HK-2 (cell line): ENCODE data around the gene TIAM1.

Experiments
- DNase-seq: peaks from one replicate; pipeline ENCODE4 v3.0.0-alpha.2; 2018; ENCODE audit not compliant: unreplicated experiment

Gene TIAM1

DNA sequence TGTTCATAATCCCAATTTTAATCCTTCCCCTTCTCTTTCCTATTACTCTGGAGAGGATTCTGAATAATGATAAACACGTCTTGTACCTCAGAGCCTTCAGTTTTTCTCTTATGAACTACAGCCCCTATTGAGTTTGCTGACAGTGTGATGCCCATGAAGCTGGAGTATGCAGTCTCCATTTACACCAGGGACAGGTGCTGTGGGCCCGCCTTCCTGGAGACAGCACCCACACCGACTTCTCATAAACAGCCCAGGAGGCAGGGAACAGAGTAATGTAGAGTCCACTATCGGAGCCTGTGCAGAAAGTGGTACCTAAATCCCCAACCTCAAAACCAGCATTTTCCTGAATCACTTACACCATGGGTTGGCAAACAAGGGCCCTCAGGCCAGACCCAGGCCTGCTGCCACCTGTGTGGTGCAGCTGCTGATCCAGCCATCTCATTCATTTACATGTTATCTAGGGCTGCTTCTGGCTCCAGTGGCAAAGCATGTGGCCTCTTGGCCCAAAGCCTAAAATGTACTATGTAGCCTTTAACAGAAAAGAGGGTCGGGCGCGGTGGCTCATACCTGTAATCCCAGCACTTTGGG lies 210.7 kb downstream of the TIAM1 start:
- no peak for DNase-seq

DNA sequence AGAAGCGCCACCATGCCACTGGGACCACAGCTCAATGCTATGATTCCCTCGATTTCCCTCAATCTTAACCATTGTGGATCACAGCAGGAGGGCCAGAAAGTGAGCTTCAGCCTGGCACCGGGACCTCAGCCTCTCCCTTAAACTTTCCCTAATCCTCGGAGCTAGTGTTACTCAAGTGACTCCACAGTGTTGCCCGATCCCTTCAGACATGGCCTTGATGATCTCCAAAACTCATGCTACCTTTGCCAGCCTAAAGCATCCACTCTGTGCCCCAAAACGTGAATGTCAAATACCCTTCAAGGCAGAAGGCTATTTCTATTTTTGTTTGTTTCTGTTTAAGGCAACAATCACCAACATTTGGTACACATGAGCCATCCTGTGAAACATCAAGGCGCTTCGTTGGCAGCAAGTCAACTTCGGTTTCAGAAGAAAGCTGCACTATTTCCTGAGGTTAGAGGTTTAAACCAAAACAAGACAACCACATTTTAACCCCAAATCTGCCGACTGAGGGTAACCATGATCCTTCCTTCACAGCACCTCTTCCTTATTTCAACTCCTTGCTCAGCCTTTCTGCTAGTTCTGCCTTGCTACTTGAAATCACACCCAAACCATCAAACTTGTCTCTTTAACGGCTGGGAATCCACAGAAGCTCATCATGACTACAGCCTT lies 211.4 kb downstream of the TIAM1 start:
- DNase-seq, result no peak

DNA sequence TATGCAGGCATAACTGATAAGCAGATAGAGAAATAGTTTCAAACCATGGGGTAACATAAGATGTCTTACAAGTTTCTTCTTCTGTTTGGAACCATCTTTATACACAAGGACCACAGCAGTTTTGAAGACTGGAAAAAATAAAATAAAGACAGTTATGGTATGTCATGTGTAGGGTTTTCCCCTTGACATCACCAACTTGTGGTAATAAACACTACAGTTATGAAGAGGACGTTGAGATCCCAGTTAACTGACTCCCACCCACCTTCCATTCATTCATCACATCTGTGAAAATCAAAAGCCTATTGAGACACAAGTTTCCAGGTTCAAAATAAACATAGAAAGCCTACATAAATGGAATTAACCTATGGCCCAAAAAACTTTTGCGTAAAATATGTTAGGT lies 213.2 kb downstream of the TIAM1 start:
- DNase-seq, result no peak

DNA sequence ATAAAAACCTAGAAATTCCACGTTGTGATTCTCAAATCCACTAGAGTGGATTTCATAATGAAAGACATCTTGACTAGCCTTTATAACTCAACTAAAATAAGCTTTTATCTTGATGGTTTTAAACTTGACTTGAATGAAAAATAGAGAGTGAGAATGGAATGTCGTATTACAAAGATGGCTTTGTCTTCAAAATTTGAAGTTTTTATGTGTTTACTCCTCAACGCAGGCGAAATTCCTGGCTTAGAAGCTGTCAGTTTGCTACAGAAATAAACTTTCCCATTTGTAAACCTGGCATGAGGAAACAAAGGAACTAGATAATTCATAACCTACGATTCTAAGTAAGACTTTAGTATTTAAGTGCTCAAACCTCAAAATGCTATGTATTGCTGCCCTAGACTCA lies 215.8 kb downstream of the TIAM1 start:
- DNase-seq, result no peak

DNA sequence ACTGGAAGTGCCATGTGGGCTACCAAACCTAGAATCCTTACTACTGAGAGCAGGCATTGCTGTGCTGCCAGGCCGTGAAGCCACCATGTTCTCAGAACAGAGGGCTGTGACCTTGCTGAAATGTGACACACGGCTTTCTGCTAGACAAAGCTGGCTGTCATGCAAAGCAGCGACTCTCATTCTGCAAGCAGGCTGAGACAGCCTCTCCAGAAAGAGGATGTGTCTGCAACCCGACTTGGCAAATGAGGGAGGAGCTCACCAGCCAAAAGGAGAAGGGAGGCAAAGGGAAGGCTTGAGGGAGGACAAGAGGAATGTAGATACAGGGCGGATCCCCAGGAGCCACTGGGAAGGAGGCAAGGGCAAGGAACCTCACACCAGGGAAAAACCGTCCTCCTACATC lies 220.1 kb downstream of the TIAM1 start:
- DNase-seq, result no peak

DNA sequence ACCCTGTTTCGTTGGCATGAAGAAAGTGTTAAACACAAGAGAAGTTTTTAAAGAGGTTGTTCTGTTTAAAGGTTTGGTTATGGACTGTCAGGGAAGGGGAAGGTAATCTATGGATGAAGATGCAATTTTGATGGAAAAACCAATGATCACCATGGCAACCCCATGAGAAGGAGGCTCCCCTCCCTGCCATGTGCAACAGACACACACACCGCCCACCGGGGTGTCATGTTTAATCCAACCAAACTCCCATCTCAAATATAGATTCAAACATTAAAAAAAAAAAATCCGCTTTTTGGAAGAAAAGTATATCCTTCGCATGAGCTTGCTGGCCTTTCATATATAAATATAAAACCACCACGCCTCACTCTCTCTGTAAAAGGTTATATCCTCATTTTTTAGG lies 224.9 kb downstream of the TIAM1 start:
- DNase-seq, result no peak

DNA sequence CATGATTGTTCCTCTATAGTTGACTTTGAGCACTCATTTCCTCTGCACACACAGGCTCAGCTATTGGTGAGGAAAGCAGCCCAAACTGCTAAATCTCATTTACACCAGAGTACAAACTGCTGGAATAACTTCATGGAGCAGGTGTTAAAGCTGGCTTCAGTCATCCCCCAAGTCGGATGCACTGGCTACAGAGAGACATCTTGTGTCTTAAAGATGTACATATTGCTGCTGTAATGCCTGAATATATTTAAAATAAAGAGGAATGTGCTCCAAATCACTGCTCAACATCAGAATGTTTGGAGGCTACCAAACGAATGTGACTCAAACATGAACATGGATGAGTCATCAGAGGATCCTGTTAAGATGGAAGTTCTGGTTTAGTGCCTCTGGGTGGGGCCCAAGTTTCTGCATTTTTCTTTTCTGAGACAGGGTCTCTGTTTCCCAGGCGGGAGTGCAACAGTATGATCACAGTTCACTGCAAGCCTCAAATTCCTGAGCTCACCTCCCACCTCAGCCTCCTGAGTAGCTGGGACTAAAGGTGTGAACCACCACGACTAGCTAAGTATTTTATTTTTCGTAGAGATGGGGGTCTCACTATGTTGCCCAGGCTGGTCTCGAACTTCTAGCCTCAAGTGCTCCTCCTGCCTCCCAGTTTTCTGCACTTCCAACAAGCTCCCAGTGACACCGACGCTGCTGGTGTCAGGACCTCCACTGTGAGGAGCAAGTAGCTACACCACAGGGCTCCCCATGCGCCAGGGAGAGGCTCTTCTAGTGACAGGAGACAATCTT lies 226.7 kb downstream of the TIAM1 start:
- peak; percentile 7 for DNase-seq

DNA sequence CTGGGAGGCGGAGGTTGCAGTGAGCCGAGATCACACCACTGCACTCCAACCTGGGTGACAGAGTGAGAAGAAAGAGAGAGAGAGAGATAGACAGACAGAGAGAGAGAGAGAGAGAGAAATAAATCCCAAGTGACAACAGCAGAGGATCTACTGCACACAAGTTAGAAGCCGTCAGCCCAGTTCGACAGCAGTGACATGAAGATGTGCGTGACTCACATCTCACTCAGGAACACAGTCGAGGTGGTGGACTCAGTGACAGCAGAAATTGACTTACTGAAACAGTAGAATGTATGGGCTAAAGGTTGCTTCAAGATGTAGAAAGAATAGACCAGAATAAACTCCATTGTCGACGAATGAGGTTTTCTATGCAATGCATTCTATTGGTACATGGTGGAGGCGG lies 228.8 kb downstream of the TIAM1 start:
- no peak for DNase-seq

DNA sequence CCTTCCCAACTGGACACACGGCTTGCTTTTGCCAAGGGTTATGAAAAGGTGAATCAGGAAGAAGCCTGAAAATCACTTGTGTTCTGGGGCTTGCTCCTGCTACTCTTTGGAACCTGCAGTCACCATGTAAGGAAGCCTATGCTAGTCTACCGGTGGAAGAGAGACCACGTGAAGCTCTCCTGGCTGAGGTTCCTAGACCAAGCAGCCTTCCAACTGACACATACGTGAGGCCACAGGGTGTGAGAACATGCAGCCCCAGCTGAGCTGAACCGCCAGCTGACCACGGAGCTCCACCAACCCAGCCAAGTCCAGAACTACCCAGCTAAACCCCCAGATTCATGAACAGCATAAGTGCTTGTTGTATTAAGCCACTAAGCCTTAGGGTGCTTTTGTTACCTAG lies 233.0 kb downstream of the TIAM1 start:
- DNase-seq, result no peak

DNA sequence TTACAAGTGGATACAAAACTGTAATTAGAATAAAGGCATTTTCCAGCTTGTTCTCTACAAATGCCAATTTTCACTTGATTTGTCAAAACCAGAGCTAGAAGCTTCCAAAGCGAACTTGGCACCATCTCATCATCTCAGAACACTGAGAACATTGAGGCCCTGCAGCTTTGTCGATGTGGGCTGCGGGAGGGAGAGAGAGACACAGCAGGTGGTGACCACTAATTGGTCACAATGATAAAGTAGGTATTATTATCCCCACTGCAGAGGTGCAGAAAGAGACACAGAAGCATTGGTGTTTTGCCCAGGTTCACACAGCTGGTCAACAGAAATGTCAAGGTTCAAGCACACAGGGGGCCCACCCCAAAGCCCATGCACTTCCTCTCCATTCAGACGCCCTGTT lies 233.6 kb downstream of the TIAM1 start:
- DNase-seq, result no peak

DNA sequence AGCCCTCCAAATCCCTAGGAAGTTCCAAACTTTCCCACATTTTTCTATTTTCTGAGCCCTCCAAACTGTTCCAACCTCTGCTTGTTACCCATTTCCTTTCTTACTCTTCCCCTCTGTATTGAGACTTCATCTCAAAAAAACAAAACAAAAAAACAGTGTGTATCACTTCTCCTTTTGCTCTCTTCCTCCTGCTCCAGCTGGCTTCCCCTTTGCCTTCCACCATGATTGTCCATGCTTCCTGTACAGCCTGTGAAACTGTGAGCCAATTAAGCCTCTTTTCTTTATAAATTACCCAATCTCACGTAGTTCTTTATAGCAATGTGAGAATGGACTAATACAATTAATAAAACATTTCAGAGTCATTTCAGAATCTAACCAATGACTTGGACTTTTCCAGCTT lies 236.2 kb downstream of the TIAM1 start:
- no peak for DNase-seq

DNA sequence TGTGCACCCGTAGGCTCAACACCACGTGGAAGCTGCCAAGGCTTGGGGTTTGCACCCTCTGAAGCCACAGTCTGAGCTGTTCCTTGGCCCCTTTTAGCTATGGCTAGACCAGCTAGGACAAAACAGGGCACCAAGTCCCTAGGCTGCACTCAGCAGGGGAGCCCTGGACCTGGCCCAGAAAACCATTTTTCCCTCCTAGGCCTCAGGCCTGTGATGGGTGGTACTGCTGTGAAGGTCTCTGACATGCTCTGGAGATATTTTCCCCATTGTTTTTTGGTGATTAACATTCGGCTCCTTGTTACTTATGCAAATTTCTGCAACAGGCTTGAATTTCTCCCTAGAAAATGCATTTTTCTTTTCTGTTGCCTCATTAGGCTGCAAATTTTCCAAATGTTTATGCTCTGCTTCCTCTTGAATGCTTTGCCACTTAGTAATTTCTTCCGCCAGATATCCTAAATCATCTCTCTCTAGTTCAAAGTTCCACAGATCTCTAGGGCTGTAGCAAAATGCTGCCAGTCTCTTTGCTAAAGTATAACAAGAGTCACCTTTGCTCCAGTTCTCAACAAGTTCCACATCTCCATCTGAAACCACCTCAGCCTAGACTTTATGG lies 236.8 kb downstream of the TIAM1 start:
- DNase-seq, result no peak

DNA sequence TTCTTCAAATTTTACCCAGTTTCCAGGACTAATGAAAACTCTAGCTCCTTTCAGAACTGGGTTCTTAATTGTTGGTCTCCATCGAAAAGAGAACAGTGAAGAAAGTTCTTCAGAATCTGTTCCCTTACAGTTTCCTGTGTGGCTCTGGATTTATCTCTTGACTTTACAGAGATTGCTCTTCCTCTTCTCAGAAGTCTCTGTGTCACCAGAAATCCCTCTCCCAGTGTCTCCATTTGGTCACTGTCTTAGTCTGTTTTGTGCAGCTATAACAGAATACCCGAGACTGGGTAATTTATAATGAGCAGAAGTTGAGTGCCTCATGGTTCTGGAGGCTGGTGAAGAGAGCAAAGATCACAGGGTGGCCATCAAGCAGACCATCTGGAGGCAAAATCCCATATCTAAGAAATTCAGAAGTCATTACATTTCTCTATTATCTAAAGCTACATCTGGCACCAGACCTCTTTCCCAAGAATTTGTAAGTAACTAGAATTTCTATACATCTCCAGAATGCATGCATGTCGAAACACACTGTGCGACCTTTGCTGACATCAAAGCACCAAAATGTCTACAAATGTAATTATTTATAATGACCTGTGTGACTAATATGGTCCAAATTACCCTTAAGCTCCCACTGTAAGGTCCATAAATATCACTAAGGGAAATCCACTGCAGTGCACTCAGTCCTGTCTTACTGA lies 240.3 kb downstream of the TIAM1 start:
- DNase-seq, result no peak

DNA sequence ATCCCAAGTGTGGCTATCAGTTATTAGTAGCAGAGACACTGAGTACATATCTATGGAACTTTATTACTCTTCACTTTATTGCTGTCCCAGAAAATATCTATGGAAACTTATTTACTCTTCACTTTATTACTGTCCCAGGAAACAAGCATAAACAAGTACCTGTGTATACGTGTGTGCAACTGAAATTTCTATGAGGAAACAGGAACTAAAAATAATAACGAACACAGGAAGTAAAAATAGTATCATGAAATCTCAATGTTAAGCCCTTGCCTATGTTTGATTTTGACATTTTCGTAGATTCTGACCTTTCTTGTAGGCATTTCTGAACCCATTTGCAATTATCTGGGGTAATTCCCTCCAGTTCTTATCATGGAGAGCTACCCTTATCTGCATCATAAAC lies 240.9 kb downstream of the TIAM1 start:
- no peak for DNase-seq

DNA sequence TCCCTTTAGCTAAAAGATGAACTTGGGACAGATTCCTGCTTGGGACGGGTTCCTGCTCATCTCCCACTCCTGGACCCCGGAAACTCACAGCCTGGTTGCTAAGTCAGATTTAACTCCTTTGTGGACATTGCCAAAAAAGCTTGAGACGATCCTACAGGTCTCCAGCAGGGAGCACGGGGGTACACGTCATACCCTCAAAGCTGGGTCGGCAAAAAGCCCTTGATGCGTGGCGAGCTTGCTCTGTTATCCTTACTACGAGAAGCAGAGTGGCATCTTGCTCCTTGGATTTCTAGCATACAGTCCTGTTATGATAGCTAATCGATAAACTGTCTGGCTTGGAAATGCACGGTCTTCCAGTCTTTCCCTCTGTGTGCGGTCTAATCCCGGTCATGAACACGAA lies 244.9 kb downstream of the TIAM1 start:
- DNase-seq, result no peak

DNA sequence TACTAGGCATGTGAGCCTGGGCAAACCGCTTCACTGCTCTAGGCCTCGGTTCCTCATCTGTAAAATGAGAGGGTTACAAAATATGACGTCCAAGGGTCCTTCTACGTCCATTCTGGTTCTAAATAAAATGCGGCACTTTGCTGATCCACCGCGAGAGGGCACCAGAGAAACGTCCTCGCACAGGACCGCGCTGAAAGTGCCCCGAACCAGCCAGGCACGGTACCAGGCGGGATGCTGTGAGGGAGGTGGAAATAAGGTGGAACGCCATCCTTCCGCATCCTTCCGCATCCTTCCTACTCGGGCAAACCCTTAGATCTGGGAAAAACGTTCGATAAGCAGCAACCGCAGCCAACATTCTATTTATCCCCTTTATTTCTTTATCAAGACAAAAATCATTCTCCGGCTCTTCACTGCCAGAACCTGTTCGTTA lies 245.5 kb downstream of the TIAM1 start:
- peak; percentile 40 for DNase-seq

DNA sequence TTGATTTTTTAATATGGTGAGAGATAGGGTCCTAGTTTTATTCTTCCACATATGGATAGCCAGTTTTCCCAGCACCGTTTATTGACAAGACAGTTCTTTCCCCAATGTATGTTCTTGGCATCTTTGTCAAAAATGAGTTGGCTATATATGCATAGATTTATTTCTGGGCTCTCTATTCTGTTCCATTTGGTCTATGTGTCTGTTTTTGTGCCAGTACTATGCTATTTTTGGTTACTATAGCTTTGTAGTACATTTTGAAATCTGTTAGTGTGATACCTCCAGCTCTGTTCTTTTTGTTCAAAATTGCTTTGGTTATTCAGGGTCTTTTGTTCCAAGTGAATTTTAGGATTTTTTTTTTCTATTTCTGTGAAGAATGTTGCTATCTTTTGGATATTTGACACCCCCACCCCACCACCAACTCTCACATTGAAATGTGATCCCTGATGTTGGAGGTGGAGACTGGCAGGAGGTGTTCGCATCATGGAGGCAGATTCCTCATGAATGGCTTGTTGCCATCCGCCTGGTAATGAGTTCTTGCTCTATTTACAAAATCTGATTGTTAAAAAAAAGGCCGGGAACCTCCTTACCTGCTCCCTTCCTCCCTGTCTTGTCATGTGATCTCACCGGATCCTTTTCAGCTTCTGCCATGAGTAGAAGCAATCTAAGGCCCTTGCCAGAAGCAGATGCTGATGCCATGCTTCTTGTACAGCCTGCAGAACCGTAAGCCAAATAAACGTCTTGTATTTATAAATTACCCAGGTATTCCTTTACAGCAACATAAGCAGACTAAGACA lies 251.0 kb downstream of the TIAM1 start:
- DNase-seq, result no peak

DNA sequence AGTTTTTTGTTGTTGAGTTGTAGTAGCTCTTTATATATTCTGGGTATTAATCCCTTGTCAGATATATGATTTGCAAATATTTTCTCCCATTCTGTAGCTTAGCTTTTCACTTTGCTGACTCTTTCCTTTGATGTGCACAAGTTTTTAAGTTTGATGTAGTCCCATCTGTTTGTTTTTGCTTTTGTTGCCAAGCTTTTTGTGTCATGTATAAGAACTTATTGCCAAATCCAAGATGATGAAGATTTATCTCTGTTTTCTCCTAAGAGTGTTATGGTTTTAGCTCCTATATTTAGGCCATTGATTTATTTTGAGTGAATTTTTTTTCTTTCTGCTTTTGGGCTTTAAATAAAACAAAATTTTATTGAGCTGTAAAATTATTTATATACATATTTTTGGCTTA lies 253.7 kb downstream of the TIAM1 start:
- no peak for DNase-seq

DNA sequence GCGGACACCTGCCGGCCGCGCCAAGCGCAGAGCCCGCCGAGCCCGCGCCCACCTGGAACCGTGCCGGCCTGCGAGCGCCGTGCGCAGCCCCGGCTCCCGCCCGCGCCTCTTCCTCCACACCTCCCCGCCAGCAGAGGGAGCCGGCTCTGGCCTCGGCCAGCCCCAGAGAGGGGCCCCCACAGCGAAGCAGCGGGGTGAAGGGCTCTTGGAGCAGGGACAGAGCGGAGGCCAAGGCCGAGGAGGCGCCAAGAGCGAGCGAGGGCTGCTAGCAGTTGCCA lies 255.6 kb downstream of the TIAM1 start:
- no peak for DNase-seq

DNA sequence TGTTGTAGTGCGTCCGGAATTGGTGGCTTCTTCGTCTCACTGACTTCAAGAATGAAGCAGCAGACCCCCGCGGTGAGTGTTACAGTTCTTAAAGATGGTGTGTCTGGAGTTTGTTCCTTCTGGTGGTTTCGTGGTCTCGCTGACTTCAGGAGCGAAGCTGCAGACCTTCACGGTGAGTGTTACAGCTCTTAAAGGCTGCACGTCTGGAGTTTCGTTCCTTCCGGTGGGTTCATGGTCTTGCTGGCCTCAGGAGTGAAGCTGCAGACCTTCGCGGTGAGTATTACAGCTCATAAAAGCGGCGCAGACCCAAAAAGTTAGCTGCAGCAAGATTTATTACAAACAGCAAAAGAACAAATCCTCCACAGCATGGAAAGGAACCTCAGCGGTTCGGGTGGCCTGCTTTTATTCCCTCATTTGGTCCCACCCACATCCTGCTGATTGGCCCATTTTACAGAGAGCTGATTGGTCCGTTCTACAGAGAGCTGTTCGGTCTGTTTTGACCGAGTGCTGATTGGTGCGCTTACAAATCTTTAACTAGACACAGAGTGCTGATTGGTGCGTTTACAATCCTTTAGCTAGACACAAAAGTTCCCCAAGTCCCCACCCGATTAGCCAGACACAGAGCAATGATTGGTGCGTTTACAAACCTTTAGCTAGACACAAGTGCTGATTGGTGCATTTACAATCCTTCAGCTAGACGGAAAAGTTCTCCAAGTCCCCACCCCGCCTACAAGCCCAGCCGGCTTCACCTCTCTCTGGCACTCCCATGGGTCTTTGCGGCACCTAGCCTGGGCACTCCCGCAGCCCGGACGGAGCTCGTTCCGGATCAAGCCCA lies 256.2 kb downstream of the TIAM1 start:
- no peak for DNase-seq

DNA sequence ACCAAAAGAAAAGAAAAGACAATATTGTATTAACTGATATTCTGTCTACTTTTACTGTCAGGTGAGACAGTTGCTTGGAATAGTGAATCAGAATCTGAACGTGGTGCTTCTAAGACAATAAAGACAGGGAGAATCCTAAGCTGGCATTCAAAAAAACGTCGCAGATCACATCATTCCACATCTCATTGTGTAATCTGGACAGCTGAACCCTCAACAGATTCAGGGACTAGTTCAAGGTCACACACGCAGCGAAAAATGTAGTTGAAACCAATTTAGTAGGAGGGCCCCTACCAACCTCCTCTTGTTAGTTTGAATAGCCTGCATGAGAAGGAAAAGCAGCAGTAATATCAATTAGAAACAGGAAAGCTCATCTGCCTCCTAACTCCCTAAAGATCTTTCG lies 259.4 kb downstream of the TIAM1 start:
- DNase-seq, result no peak
